VCaP (cell line): ENCODE results near the gene SLC19A1.
"Not testable (repeated sequence)": the region's sequence is repeated elsewhere in the genome, so short reads cannot be mapped to it uniquely, and the experiment has no call there.

Source experiments
- H3K27ac ChIP-seq: fragments of 450-650 bp; 2 replicates; pipeline ENCODE4 v1.5.1; 2017
- CTCF ChIP-seq: fragments of 450-650 bp; conservative IDR thresholded peaks from 2 replicates; pipeline ENCODE4 v1.5.1; 2017; ENCODE audit warnings: mild to moderate bottlenecking, moderate library complexity

Gene SLC19A1

GRCh38 chr21:45531393-45532215 is 10.6 kb downstream of the SLC19A1 start:
- TF ChIP-seq CTCF, result no peak
- no peak overlapping the region for H3K27ac ChIP-seq

GRCh38 chr21:45531114-45531392 is 11.2 kb downstream of the SLC19A1 start:
- not testable (repeated sequence) for H3K27ac ChIP-seq

- no peak overlapping the region for H3K27ac ChIP-seq
- no peak for TF ChIP-seq CTCF
These were observed 11.7 kb downstream of the SLC19A1 start for GRCh38 chr21:45530423-45531113.

- no peak for TF ChIP-seq CTCF
- no peak overlapping the region for H3K27ac ChIP-seq
These were observed 12.3 kb downstream of the SLC19A1 start for GRCh38 chr21:45529785-45530422.

GRCh38 chr21:45528981-45529784 is 13.1 kb downstream of the SLC19A1 start:
- peak overlapping the region; percentile 33; the same call in 1 of the 2 replicates for H3K27ac ChIP-seq
- TF ChIP-seq CTCF, result no peak

- peak overlapping the region; percentile 33 for H3K27ac ChIP-seq
These were observed 14.1 kb downstream of the SLC19A1 start for GRCh38 chr21:45528028-45528705.

GRCh38 chr21:45527151-45527999 is 14.9 kb downstream of the SLC19A1 start:
- peak overlapping the region; percentile 68 for H3K27ac ChIP-seq

More at GRCh38 chr21:45528028-45528705, 14.1 kb downstream of the SLC19A1 start:
- TF ChIP-seq CTCF, result no peak
